ENCODE measurements around the gene HVCN1.
A peak's percentile ranks its signal among the peaks of the same experiment; 100 is the strongest.

DNA sequence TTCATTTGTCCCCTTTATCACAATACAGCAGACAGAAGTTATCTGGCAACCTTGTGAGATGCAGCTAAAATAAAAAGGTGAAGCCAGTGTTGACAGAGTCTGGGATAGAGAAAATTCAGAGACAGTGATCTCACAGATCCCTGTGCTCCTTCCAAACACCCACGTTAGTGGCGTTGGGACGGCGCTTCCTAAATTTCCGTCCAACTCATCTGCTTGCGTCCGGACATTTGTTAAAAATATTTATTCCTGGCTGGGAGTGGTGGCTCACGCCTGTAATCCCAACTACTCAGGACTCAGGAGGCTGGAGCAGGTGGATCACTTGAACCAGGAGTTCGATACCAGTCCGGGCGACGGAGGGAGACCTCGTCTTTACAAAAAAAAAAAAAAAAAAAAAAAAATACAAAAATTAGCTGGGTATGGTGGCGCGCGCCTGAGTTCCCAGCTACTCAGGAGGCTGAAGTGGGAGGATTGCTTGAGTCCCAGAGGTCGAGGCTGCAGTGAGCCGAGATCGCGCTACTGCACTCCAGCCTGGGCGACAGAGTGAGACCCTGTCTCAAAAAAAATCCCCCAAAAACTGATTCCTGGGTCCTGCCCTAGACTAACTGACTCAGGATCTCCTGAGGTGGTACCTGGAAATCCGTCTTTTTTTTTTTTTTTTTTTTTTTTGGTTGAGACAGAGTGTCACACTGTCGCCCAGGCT, 75.7 kb downstream of the HVCN1 start:
- no peak for TF ChIP-seq ELF4 (IDR thresholded peaks at IDR 0.05)
- TF ChIP-seq TARDBP (IDR thresholded peaks at IDR 0.05): no peak
- no peak for TF ChIP-seq FOXM1 (IDR thresholded peaks at IDR 0.05; ENCODE audit: borderline replicate concordance)
- TF ChIP-seq SUZ12 (IDR thresholded peaks at IDR 0.05): no peak
- TF ChIP-seq FOXA1 (IDR thresholded peaks at IDR 0.05): no peak
- TF ChIP-seq SP1 (IDR thresholded peaks at IDR 0.05): no peak
- no peak for TF ChIP-seq CTBP1 (IDR thresholded peaks at IDR 0.05; ENCODE audit: borderline replicate concordance)
- TF ChIP-seq NFRKB (IDR thresholded peaks at IDR 0.05): no peak
- TF ChIP-seq BHLHE40 (IDR thresholded peaks at IDR 0.05; ENCODE audit: borderline replicate concordance): no peak
- TF ChIP-seq LEF1 (IDR thresholded peaks at IDR 0.05; ENCODE audit: borderline replicate concordance): no peak
- no peak for TF ChIP-seq FOXK2 (IDR thresholded peaks at IDR 0.05)
- TF ChIP-seq ARNT (IDR thresholded peaks at IDR 0.05): no peak
- peak; percentile 74 for TF ChIP-seq ZNF384 (IDR thresholded peaks at IDR 0.05)
